Stimulated activated CD4-positive, alpha-beta T cell treated with anti-CD3 and anti-CD28 coated beads, Interleukin-15, amount 100 ng/mL, for 48 hours (primary cell): ENCODE measurements around the gene PDLIM4.

Source experiments
- DNase-seq, 2 donors: peaks; one replicate each; pipeline ENCODE4 v3.0.0-alpha.2; 2020; ENCODE audit warnings: low read depth in 2 of 2

Gene PDLIM4

GRCh38 chr5:132227235-132227484, 30.3 kb upstream of the PDLIM4 start:
- no peak for DNase-seq

GRCh38 chr5:132227485-132228240, 29.8 kb upstream of the PDLIM4 start, which contains the start of gene P4HA2:
P4HA2 (minus strand) TSS chr5:132227853; CDS start chr5:132218626, 9,227 bp downstream.
- peak; percentile 24 to 40 for DNase-seq

- DNase-seq: no peak
Measured at GRCh38 chr5:132228241-132229035, 29.1 kb upstream of the PDLIM4 start.

- DNase-seq: no peak
Measured at GRCh38 chr5:132229236-132229635, 28.3 kb upstream of the PDLIM4 start.

GRCh38 chr5:132230871-132231270, 26.6 kb upstream of the PDLIM4 start:
- no peak for DNase-seq

- DNase-seq: no peak
Measured at GRCh38 chr5:132232465-132232864, 25.0 kb upstream of the PDLIM4 start.

GRCh38 chr5:132233081-132233480, 24.4 kb upstream of the PDLIM4 start:
- DNase-seq: no peak

- no peak for DNase-seq
Measured at GRCh38 chr5:132233811-132234683, 23.4 kb upstream of the PDLIM4 start.

- no peak for DNase-seq
Measured at GRCh38 chr5:132234684-132235062, 22.8 kb upstream of the PDLIM4 start.

- no peak for DNase-seq
Measured at GRCh38 chr5:132235340-132235739, 22.2 kb upstream of the PDLIM4 start.

- no peak for DNase-seq
Measured at GRCh38 chr5:132237141-132237540, 20.4 kb upstream of the PDLIM4 start.

- no peak for DNase-seq
Measured at GRCh38 chr5:132237670-132238069, 19.8 kb upstream of the PDLIM4 start.

GRCh38 chr5:132238169-132238744, 19.2 kb upstream of the PDLIM4 start:
- peak; percentile 57 to 83 for DNase-seq

GRCh38 chr5:132238901-132239500, 18.5 kb upstream of the PDLIM4 start:
- DNase-seq: no peak

- DNase-seq: no peak
Measured at GRCh38 chr5:132239776-132240175, 17.7 kb upstream of the PDLIM4 start.

GRCh38 chr5:132243366-132243977, 14.0 kb upstream of the PDLIM4 start:
- DNase-seq: no peak

- no peak for DNase-seq
Measured at GRCh38 chr5:132245593-132245992, 11.9 kb upstream of the PDLIM4 start.

- DNase-seq: no peak
Measured at GRCh38 chr5:132246806-132247205, 10.7 kb upstream of the PDLIM4 start.

GRCh38 chr5:132250547-132250946, 6.9 kb upstream of the PDLIM4 start:
- DNase-seq: no peak

GRCh38 chr5:132251220-132251725, 6.2 kb upstream of the PDLIM4 start:
- DNase-seq: no peak

- DNase-seq: no peak
Measured at GRCh38 chr5:132253008-132253441, 4.5 kb upstream of the PDLIM4 start.
